Measurements from ENCODE around the gene PTGES. TPM values are rescaled to one million over a fixed set of nuclear protein-coding genes. Genes with fewer than 3 reads are reported as not detected.

Gene PTGES
- total RNA-seq, 3 donors from 2014 or later (not counting 1 experiment from before 2014, with no cell fraction given): 0.28 to 0.47 (median 0.39) TPM

DNA sequence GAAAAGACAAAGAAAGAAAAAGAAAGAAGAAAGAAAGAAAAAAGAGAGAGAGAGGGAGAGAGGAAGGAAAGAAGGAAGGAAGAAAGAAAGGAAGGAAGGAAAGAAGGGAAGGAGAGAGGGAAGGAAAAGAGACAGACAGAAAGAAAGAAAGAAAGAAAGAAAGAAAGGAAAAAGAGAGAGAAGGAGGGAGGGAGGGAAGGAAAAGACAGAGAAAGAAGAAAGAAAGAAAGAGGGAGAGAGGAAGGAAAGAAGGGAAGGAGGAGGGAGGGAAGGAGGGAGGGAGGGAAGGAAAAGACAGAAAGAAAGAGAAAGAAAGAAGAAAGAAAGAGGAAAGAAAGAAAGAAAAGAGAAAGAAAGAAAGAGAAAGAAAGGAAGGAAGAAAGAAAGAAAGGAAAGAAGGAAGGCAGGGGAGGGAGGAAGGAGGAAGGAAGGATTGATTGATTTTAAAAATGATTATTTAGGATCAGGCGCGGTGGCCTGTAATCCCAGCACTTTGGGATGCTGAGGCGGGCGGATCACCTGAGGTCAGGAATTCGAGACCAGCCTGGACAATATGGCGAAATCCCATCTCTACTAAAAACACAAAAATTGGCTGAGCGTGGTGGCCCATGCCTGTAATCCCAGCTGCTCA lies 26.8 kb upstream of the PTGES start:
- Mint-ChIP-seq H3K4me1 (peaks cover 10 to 24% of the 10 kb centered on the region in 2 donors), H3K9me3 (no peaks in the 10 kb centered on the region), H3K36me3 (no peaks in the 10 kb centered on the region), H3K27me3 (ENCODE audit: low read depth in 2 of 2) (peaks cover 13 to 20% of the 10 kb centered on the region in 2 donors), H3K4me3 (no peak overlapping the region), H3K27ac (no peak overlapping the region)
- DNase-seq (no peak), ATAC-seq (no peak)
- H3K9me3 ChIP-seq (ENCODE audit: control insufficient read depth, insufficient read depth, low read length): no peaks in the 10 kb centered on the region
- 98% methylated on average over 7 of the region's 7 CpGs for WGBS (ENCODE audit: insufficient coverage)
- H3K27me3 ChIP-seq (ENCODE audit: control insufficient read depth, insufficient read depth, low read length): no peaks in the 10 kb centered on the region
- H3K4me1 ChIP-seq (ENCODE audit: control insufficient read depth, insufficient read depth, low read length): peaks cover 17% of the 10 kb centered on the region
- TF ChIP-seq, protein P1, sequence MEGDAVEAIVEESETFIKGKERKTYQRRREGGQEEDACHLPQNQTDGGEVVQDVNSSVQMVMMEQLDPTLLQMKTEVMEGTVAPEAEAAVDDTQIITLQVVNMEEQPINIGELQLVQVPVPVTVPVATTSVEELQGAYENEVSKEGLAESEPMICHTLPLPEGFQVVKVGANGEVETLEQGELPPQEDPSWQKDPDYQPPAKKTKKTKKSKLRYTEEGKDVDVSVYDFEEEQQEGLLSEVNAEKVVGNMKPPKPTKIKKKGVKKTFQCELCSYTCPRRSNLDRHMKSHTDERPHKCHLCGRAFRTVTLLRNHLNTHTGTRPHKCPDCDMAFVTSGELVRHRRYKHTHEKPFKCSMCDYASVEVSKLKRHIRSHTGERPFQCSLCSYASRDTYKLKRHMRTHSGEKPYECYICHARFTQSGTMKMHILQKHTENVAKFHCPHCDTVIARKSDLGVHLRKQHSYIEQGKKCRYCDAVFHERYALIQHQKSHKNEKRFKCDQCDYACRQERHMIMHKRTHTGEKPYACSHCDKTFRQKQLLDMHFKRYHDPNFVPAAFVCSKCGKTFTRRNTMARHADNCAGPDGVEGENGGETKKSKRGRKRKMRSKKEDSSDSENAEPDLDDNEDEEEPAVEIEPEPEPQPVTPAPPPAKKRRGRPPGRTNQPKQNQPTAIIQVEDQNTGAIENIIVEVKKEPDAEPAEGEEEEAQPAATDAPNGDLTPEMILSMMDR (IDR thresholded peaks at IDR 0.05): no peak
- intact Hi-C loops (cut with micrococcal nuclease): no loop called here
- H3K36me3 ChIP-seq (ENCODE audit: control insufficient read depth, insufficient read depth, low read length): no peaks in the 10 kb centered on the region
- no peak overlapping the region for H3K27ac ChIP-seq (ENCODE audit: low read length)
- no peak overlapping the region for H3K4me3 ChIP-seq (ENCODE audit: low read length)

DNA sequence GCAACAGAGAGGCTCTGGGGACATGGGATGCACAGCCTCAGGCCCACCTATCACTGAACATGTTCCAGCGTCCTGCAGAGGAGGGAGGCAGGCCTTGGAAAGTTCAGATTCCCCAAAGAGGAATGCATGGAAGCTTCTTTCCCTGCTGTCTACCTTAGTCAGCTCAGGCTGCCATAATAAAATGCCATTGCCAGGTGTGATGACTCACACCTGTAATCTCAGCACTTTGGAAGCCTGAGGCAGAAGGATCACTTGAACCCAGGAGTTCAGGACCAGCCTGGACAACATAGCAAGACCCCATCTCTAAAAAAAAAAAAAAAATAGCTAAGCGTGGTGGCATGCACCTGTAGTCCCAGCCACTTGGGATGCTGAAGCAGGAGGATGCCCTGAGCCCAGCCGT lies 25.6 kb upstream of the PTGES start:
- Histone ChIP-seq H3K27ac (ENCODE audit: low read length) (no peak overlapping the region), H3K9me3 (ENCODE audit: control insufficient read depth, insufficient read depth, low read length) (no peaks in the 10 kb centered on the region), H3K4me3 (ENCODE audit: low read length) (no peak overlapping the region), H3K36me3 (ENCODE audit: control insufficient read depth, insufficient read depth, low read length) (no peaks in the 10 kb centered on the region), H3K27me3 (ENCODE audit: control insufficient read depth, insufficient read depth, low read length) (no peaks in the 10 kb centered on the region), H3K4me1 (ENCODE audit: control insufficient read depth, insufficient read depth, low read length) (peaks cover 17% of the 10 kb centered on the region)
- WGBS (ENCODE audit: insufficient coverage): 92% methylated on average over 3 of the region's 3 CpGs
- intact Hi-C loops (cut with micrococcal nuclease): no loop called here
- Mint-ChIP-seq H3K27ac (no peak overlapping the region), H3K4me1 (peaks cover 18 to 27% of the 10 kb centered on the region in 2 donors), H3K4me3 (no peak overlapping the region), H3K9me3 (no peaks in the 10 kb centered on the region), H3K36me3 (no peaks in the 10 kb centered on the region), H3K27me3 (ENCODE audit: low read depth in 2 of 2) (peaks cover 6 to 19% of the 10 kb centered on the region in 2 donors)
- ATAC-seq: no peak
- TF ChIP-seq, protein P1 (IDR thresholded peaks at IDR 0.05): no peak
- DNase-seq: no peak

DNA sequence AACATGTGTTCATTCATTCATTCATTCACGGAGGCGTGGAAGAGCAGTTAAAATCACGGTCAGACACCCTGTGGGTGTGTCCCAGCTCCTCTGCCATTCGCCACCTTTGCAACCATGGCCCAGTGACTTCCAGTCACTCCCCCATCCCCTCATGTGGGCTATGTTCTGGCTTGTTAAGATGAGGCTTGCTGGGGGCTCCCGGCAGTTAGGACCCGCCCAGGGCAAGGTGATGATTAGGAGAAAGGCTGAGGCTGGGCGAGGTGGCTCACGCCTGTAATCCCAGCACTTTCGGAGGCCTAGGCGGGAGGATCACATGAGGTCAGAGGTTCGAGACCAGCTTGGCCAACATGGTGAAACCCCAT lies 24.9 kb upstream of the PTGES start:
- H3K4me3 ChIP-seq (ENCODE audit: low read length): no peak overlapping the region
- no peaks in the 10 kb centered on the region for H3K9me3 ChIP-seq (ENCODE audit: control insufficient read depth, insufficient read depth, low read length)
- H3K4me1 ChIP-seq (ENCODE audit: control insufficient read depth, insufficient read depth, low read length): peaks cover 17% of the 10 kb centered on the region
- peaks cover 20 to 30% of the 10 kb centered on the region in 2 donors for H3K4me1 Mint-ChIP-seq
- no peaks in the 10 kb centered on the region for H3K9me3 Mint-ChIP-seq
- peaks cover 6 to 19% of the 10 kb centered on the region in 2 donors for H3K27me3 Mint-ChIP-seq (ENCODE audit: low read depth in 2 of 2)
- no peak for ATAC-seq
- H3K27ac Mint-ChIP-seq: peak overlapping the region; percentile 75 to 89
- 48% methylated on average over 10 of the region's 11 CpGs for WGBS (ENCODE audit: insufficient coverage)
- H3K27me3 ChIP-seq (ENCODE audit: control insufficient read depth, insufficient read depth, low read length): no peaks in the 10 kb centered on the region
- H3K36me3 ChIP-seq (ENCODE audit: control insufficient read depth, insufficient read depth, low read length): no peaks in the 10 kb centered on the region
- no peak overlapping the region for H3K27ac ChIP-seq (ENCODE audit: low read length)
- intact Hi-C loops (cut with micrococcal nuclease): no loop called here
- H3K4me3 Mint-ChIP-seq: no peak overlapping the region
- no peaks in the 10 kb centered on the region for H3K36me3 Mint-ChIP-seq
- DNase-seq: no peak
- TF ChIP-seq, protein P1 (IDR thresholded peaks at IDR 0.05): no peak

Measured in natural killer cell (primary cell).